ENCODE results near the gene EIF3L.

DNA sequence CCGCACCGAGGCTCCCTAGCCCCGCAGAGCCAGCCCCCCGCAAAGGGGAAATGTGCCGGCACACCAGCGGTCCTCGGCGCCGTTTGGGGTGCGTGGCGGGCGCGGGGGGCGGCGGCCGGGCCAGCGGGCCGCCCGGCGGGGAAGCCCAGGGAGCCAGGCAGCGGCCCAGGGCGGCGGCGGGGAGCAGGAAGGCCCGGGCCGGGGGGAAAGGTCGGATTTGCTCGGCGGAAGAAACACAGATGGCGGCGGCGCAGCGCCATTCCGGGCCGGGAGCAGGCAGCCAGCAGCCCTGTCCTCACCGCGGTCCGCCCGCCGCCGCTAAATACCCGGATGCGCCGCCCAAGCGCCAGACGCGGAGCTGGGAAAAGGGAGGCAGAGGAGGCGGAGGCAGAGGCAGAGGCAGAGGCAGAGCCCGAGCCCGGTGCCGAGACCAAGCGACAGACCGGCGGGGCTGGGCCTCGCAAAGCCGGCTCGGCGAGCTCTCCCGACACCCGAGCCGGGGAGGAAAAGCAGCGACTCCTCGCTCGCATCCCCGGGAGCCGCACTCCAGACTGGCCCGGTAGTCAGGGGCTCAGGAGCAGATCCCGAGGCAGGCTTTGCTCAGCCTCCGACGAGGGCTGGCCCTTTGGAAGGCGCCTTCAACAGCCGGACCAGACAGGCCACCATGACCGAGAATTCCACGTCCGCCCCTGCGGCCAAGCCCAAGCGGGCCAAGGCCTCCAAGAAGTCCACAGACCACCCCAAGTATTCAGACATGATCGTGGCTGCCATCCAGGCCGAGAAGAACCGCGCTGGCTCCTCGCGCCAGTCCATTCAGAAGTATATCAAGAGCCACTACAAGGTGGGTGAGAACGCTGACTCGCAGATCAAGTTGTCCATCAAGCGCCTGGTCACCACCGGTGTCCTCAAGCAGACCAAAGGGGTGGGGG, 44.1 kb upstream of the EIF3L start:
- TF ChIP-seq, protein P1, sequence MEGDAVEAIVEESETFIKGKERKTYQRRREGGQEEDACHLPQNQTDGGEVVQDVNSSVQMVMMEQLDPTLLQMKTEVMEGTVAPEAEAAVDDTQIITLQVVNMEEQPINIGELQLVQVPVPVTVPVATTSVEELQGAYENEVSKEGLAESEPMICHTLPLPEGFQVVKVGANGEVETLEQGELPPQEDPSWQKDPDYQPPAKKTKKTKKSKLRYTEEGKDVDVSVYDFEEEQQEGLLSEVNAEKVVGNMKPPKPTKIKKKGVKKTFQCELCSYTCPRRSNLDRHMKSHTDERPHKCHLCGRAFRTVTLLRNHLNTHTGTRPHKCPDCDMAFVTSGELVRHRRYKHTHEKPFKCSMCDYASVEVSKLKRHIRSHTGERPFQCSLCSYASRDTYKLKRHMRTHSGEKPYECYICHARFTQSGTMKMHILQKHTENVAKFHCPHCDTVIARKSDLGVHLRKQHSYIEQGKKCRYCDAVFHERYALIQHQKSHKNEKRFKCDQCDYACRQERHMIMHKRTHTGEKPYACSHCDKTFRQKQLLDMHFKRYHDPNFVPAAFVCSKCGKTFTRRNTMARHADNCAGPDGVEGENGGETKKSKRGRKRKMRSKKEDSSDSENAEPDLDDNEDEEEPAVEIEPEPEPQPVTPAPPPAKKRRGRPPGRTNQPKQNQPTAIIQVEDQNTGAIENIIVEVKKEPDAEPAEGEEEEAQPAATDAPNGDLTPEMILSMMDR (IDR thresholded peaks at IDR 0.05; ENCODE audit: insufficient read depth, low read length, poor library complexity, severe bottlenecking), result no peak
- no peak for TF ChIP-seq EZH2phosphoT487 (conservative IDR thresholded peaks at IDR 0.05; ENCODE audit: low read length)
